GM19372 (cell line): ENCODE measurements around the gene EDC3.
"Not testable (repeated sequence)": the region's sequence is repeated elsewhere in the genome, so short reads cannot be mapped to it uniquely, and the experiment has no call there.

Experiments used
- ATAC-seq: cut with Tn5 transposase; IDR thresholded peaks from one replicate; pipeline ENCODE4 v1.9.1; 2021; ENCODE audit warnings: mild to moderate bottlenecking, low read depth, moderate library complexity; ENCODE audit not compliant: unreplicated experiment

The EDC3 gene

DNA sequence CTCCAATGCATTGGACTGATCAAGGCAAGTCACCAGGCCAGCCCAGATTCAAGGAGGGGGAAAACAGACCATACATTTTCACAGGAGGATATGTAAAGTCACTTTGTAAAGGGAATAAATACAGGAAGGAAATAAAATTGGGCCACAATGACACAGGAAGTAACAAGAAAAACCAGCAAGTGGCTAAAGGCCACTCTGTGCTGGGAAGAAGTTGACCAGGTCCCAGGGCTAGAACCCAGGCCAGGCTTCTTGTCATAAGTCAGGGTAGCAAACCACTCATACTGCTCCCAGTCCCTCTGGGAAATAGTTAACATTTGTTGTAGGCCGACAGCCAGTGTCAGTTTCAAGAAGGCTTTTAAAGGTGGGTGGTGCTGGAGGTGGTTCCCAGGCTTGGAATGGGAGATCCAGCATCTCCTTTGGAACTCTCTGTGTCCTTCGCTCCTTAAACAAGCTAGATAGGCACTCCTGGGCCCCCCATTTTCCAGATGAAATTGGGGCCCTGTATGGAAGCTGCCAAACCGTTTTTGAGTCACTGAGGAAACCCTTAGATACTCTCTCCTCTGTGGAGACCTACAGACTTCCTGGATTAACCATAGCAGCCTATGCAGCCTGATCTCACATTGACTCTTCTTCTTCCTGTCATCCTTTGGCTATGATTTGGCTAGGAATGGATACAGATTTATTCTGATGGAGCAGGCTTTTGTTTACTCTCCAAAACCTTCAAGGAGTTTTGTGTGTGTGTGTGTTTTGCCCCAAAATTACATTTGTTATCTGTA lies 14.7 kb upstream of the EDC3 start:
- no peak for ATAC-seq

GRCh38 chr15:74709892-74710291 lies 14.1 kb upstream of the EDC3 start:
- ATAC-seq, result no peak

DNA sequence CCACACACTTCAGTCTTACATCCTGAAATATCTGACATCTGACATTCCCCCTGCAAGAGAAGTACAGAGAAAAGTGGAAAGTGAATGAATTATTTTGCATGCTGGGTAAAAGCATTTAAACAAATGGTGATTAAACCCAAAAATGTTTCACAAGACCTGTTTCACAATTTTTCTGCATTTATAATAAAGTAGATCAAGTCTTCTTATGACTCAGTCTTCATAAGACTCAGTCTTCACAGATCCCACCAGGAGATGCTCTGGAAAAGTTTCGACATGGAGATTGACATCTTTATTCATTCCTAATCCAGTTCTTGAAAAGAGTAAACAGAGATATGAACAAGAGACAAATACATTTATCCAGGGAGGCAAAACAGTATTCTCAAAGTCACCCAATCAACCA lies 13.2 kb upstream of the EDC3 start:
- ATAC-seq, result no peak

GRCh38 chr15:74696808-74697207 lies 984 bp upstream of the EDC3 start:
- no peak for ATAC-seq

DNA sequence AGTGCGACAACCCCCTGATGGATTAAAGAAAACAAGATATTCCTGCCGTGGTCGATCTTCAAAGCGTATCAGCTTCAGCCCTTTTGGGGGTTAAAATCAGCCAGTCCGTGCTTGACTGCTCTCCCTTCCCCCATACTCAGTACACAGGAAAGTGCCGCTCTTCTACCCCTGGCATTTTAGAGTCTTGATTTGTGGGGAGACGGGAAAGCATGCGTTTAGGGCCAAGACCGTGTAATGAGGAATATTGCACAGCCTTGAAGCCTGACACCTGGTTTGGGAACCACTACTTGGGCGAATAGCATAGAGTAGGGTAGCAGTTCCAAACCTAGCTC lies 540 bp upstream of the EDC3 start:
- no peak for ATAC-seq

- ATAC-seq, result no peak
Observed at GRCh38 chr15:74692327-74692726, 3.5 kb downstream of the EDC3 start.

- ATAC-seq, result no peak
Observed at GRCh38 chr15:74683758-74684157, 12.1 kb downstream of the EDC3 start.

DNA sequence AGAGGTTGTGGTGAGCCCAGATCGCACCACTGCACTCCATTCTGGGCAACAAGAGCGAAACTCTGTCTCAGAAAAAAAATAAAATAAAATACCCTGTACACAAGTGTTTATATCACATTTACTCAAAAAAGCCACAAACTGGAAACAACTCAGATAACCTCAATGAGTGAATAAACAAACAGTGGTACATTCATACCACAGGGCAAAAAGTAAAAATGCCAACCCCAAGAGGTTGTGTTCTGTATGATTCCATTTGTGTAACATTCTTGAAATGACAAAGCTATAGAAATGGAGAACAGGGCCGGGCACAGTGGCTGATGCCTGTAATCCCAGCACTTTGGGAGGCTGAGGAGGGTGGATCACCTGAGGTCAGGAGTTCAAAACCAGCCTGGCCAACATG lies 12.9 kb downstream of the EDC3 start:
- ATAC-seq, result no peak

GRCh38 chr15:74680456-74680855 lies 15.4 kb downstream of the EDC3 start:
- ATAC-seq, result no peak

DNA sequence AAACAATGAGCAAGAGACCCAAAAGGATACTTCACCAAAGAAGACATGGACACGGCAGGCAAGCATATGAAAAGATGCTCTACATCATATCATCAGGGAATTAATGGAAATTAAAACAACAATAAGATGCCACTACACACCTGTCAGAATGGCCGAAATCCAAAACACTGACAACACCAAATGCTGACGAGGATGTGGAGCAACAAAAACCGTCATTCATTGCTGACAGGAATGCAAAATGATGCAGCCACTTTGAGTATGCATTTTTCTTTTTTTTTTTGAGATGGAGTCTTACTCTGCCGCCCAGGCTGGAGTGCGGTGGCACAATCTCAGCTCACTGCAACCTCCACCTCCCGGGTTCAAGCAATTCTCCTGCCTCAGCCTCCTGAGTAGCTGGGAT lies 19.0 kb downstream of the EDC3 start:
- no peak for ATAC-seq

DNA sequence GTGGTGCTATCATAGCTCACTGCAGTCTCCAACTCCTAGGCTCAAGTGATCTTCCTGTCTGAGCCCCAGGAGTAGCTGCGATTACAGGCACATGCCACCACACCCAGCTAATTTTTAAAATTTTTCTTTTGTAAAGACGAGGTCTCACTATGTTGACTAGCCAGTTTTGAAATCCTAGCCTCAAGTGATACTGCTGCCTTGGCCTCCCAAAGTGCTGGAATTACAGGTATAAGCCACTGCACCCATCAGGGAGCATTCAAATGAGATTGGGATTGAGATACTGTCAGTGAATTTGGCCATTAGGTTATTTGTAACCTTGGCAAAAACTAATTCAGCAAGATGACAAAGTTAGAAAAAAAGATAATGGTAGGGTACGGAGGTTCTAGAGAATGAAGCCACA lies 21.7 kb downstream of the EDC3 start:
- no peak for ATAC-seq

DNA sequence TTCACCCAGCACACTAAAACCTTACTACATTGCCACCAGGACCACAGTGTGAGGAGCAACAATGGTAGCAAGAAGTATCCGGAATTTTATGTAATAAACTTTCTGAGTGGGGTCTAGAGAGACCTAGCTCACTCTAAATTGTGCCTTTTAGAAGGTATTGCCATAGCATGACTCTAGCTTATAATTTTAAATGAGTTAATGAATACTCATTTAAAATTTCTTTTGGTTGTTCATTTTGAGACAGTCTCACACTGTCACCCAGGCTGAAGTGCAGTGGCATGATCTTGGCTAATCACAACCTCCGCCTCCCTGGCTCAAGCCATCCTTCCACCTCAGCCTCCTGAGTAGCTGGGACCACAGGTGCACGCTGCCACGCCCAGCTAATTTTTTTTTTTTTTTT lies 26.2 kb downstream of the EDC3 start:
- no peak for ATAC-seq

DNA sequence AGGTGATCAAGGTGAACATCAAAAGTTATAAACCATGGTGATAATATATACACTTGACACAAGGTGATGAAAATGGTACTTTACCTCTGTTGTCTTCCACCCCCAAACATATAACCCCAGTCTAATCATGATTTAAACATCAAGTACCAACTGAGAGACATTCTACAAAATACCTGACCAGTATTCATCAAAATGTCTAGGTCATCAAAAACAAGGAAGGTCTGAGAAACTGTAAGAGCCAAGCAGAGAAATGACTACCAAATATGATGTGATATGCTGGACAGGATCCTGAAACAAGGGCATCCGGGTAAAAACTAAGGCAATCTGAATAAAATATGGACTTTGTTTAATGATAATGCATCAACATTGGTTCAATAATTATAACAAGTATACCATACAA lies 27.8 kb downstream of the EDC3 start:
- ATAC-seq, result no peak

GRCh38 chr15:74664670-74665069 lies 31.2 kb downstream of the EDC3 start:
- ATAC-seq, result no peak

- no peak for ATAC-seq
Observed at GRCh38 chr15:74664028-74664616, 31.7 kb downstream of the EDC3 start.

- ATAC-seq, result no peak
Observed at GRCh38 chr15:74663303-74664027, 32.4 kb downstream of the EDC3 start.

DNA sequence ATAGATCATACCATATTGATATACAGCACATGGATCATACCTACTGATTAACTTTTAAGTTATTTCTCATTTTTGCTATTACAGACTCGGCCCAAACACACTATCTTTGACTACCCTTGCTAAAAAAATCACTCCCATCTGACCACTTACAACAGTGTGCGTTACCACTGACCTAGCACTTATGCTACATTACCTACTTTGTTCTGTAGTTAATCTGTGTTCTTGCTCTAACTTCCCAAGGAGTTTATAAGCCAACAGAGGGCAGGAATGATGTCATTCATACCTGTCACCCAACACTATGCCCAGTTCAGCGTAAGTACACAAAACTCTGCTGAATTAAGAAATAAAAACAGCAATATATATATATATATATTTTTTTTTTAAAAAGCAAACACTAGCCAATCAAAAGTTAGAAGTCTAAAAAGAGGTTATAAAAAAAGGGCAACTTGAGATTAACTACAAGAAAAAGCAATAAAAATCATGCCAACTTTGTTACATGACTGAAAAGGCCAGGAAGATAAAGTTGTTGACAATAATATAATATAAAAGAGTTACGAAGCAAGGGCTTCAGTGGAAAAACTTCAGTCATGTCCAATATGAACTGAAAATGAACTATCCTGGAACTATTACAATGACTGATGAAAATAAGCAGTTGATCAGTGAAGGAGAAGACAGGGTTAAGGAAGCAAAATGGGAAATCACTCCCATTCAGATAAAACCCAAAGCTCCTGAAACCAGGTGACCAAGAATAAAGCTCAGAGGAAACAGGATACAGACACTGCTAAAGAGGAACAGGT lies 33.6 kb downstream of the EDC3 start:
- ATAC-seq, result no peak

- ATAC-seq, result not testable (repeated sequence)
Observed at GRCh38 chr15:74661280-74661679, 34.5 kb downstream of the EDC3 start.

GRCh38 chr15:74657846-74658245 lies 38.0 kb downstream of the EDC3 start:
- no peak for ATAC-seq

DNA sequence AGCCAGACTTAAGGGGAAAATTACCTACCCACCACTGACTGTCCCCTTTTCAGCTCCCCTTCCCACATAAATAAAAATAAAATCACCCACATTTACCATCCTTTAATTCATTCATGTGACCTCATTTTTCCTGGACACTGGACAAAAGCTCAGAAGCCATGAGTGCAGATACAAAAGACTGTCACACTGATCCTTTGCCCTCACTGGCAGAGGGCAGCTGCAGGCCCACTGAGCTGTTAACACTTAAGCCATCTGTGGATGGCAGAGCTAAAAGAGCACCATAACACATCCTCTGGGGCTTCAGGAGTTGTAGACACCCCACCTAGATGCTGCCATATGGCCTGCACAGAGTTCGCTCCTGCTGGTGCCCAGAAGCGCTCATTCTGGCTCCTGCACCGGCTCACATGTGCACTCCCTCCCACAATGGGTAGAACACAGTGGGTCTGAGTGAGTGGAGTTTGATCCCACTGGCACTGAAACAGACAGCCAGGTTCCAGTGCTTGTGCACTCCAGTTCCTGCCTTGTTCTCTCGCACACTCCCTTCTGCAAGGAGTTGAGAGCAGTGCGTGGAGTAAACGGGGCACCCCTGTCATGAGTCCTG lies 38.8 kb downstream of the EDC3 start:
- ATAC-seq, result no peak

DNA sequence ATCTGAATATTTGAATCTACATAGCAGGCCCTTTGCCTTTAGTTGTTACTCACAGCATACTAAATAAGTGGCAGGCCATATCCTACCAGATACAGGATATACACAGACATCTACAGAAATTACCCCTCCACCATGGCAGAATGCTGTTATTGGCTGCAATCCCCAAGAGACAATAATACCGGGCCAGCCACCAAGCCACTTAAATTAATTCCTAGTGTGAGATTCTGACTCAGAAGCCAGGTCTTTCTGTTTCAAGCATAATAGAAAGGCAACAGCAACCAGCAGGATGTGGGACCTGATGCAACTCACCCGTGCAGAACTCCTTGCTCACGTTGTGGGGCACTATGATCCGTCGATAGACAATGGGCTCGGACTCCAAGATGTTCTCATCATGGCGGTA lies 40.4 kb downstream of the EDC3 start:
- no peak for ATAC-seq
